ENCODE results near the gene TBX15.
"Not testable (repeated sequence)": the region's sequence is repeated elsewhere in the genome, so short reads cannot be mapped to it uniquely, and the experiment has no call there.

Gene TBX15

DNA sequence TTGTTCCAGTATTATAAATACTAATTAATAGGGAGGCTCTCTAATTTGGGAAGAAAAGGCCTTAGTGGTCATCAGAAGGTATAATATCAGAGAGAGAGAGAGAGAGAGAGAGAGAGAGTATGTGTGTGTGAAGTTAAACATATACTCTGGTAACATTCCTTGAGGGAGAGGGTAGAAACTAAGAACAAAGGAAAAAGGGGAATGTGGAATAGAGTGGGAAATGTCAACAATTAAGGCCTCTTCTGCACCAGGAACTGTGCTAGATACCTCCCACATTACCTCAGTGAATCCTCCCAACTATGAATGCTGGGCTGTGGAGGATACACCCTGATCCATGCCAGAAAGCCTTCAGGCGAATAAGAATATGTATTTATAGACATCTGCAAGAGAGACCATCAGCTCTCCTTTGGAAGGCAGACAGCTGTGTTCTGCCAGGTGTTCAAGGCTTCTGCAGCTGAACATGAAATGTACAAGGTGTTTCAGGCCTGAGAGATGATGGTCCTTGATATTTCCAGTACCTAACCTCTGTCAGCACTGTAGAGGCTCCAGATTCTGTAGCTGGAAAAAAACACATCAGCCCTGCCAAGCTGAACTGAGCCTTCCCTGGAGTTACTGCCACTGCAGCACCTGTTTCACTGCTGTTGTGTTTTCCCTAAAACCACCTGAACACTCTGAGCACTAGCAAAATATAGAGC, 29.1 kb downstream of the TBX15 start:
- DNase-seq: no peak

DNA sequence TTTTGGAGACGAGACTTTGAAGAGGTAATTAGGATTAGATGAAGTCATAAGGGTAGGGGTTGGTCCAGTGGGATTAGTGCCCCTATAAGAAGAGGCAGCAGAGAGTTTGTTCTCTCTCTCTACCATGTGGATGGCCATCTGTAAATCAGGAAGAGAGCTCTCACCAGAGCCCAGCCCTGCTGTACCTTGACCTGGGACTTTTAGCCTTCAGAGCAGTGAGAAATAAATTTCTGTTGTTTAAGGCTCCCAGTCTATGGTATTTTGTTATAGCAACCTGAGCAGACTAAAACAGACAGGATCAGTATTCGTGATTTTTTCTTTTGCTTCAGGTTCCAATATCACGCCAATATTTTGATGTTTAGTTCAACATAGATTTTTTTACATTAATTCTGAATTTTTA, 30.0 kb downstream of the TBX15 start:
- ATAC-seq (no peak), DNase-seq (no peak)

More for the DNA sequence above, 29.1 kb downstream of the TBX15 start:
- no peak for ATAC-seq

DNA sequence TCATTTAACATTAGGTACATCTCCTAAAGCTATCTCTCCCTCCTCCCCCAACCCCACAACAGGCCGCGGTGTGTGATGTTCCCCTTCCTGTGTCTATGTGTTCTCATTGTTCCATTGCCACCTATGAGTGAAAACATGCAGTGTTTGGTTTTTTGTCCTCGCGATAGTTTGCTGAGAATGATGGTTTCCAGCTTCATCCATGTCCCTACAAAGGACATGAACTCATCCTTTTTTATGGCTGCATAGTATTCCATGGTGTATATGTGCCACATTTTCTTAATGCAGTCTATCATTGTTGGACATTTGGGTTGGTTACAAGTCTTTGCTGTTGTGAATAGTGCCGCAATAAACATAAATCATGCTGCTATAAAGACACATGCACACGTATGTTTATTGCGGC, 30.6 kb downstream of the TBX15 start:
- not testable (repeated sequence) for DNase-seq, ATAC-seq

DNA sequence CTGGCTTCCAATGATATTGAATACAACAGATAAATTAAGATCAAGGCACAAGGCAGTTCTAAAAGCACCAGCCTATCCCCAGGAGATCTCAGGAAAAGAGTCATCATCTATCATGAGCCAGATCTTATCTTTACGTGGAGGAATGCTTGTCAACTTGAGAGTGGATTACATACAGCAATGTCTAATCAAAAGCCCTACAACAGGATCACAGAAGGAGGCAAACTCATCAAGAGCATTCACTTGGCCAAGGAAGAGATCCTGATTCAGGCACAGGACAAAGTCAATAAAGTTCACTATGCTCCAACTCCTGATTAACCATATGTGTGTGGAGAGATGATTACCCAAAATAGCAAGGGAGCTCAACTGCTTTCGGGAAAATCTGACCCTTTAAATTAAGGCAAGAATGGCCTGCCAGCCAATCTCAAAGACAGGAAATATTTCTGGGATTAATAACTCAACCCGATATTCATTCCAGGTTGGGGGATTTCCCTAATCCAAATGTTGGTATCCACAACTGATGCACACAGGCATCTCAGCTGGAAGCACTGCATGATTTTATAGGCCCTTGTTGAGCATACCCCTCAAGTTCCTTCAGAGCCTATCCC, 33.7 kb downstream of the TBX15 start:
- DNase-seq (no peak), ATAC-seq (no peak)

DNA sequence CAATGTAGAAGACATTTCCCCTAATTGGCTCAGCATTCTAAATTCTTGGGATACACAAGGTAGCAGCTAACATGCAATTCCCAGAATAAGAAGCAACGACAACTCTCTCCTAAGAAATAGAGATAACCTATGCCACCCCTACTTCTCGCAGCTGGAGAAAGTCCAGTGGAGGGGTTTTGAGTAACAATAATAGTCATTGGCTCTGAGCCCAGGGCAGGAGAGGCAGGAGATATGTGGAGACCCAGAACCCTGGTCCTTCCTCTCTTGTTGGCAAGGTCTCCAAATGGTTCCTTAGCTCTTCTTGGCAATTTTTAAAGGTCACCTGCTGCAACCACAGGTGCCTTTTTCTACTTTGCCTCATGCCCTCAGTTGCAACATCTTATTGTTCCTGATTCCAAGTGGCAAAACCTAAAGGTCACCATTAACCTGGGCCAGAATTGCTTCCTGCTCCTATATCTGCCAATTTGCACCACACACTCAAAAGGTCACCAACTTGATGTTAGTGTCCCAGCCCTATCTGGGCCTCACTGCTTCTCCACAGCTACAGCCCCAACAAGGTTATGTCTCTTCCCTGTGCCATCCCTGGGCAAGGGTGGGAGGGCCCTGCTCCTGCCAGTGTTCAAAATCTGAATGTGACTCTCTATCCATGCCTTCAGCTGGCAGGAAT, 36.7 kb downstream of the TBX15 start:
- ATAC-seq: no peak
- DNase-seq: no peak

DNA sequence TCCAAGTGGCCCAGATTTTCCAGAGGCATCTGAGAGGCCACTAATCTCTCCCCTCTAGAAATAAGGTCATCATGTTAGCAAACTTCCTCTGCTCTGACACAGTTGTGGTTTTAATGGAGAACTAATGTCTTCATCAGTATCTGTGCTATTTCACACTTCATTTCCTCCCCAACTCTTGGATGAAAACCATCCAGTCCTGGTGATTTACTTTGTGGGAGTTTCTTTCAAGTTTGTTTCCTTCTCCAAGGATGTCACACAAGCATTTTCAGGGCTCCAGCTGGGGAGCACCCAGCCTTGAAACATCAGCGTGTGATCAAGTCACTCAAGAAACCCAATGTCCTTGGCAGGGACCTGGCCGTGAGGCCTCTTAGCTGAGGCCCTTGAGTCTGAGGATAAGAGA, 38.8 kb downstream of the TBX15 start:
- no peak for ATAC-seq
- DNase-seq: no peak

DNA sequence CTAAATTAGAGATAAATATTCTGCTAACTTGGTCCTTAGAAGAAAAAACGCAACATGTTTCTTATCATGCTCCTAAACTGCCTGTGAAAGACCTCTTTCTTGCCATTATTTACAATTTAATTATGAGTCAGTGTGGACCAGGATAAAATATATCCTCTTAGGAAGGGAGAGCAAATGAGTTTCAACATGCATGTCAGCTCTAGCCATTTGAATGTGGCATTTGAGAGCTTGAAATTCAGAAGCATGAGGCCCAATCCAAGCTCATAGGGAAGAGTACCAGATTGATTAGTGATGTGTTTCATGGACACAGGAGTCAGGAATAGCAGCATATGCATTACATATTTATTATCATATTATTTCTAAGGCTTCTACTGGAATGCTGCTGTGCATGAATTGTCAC, 39.3 kb downstream of the TBX15 start:
- no peak for ATAC-seq
- DNase-seq: no peak

DNA sequence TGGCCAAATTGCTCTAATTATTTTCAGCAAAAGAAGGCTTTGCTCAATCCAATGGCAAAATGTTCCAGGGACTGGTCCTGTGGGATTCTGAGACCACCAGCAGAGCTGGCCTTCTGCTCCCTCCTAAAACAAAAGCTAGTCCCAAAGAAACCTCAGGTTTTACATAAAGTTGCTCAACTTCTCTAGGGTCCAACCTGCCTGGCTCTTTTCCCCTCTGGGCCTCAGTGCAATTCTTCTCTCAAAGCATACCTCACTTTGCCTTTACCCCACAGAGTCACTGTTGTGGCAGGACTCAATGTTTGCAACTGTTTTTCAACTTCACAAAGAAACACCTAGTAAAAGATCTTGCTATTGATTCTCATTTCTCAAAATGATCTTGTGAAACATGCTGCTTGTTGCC, 39.8 kb downstream of the TBX15 start:
- ATAC-seq: no peak
- no peak for DNase-seq

DNA sequence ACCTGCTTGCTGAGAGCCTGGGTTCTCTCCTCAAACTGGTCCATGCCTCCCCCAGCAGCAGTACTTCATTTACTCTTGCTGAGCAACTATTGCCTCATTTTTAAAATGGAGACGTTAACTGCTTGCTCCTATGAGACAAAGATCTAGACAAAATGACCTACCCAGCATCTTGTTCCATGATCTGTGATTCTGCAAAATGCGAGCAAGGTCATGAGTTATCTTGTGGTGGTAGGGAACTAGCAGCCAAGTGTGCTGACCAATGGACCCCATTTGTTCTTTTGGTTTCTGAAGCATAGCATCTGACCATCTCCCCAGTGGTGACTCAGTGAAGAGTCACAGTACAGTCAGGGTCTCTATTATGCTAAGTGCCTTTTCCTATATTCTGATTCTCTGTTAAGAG, 40.4 kb downstream of the TBX15 start:
- ATAC-seq: no peak
- no peak for DNase-seq

DNA sequence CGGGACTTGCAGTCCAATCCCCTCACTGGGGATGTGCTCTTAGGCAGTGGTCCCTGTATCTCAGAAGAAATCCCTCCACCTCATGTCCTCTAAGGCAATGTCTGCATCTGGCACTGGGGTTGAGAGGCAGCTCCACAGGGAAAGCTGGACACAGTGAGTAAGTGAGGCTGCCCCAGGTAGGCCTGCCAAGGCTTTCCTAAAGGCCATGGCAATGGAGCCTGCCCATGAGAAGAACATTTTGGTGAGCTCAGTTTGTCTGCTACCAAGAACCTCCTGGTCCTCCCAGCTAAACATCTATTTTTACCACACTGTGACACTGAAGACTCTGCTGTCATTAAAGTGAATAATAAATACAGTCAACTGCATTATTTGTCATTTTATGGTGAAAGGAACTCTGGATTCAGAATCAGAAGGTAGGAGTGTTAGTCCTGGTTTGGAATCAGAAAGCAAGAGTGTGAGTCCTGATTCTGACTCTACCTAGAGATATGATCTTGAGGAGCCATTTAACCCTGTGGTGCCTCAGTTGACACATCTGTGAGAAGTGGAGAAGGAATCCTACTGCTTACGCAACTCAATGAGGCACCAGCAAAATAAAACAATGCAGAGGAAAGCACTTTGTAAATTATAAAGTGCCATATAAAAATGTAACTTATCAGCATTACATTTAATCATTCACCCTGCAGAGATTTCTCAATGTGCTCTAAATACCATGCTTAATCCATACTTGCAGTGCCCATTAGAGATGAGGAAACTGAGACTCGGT, 41.0 kb downstream of the TBX15 start:
- ATAC-seq (no peak), DNase-seq (no peak)

DNA sequence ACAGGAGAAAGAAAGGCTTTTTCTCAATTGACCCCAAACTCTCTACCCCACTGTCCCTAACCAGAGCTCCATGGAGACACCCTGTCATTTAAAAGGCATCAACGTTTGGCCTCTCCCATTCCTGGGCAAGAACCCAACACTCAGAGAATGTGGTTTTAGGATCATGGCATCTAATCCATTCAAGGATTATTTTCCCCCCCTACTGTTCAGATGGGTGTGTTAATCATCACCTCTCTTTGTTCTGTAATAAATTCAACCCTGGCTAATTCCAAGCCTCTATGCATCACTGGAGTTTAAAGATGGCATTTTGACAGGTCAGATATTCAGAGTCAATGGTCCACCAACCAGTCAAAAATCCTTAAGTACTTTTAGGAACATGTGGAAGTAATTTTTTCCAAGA, 42.7 kb downstream of the TBX15 start:
- ATAC-seq (no peak), DNase-seq (no peak)

DNA sequence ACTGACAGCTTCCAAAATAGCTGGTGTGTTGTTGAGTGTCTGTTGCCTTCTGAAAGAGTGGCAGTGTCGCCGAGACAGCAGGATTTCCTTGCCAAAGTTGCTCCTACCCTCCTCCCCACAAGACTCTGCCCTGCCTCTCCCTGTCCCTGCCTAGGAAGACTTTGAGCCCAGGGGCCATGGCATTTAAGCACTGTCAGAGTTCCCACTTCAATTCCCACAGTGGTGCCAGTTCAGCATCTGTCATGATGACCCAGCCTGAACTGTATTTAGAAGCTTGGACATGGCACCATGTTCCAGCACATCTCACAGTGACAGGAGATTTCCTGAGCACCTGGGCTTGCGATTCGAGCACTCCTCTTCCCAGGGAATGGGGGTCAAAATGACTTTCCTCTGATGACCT, 43.6 kb downstream of the TBX15 start:
- DNase-seq: no peak

DNA sequence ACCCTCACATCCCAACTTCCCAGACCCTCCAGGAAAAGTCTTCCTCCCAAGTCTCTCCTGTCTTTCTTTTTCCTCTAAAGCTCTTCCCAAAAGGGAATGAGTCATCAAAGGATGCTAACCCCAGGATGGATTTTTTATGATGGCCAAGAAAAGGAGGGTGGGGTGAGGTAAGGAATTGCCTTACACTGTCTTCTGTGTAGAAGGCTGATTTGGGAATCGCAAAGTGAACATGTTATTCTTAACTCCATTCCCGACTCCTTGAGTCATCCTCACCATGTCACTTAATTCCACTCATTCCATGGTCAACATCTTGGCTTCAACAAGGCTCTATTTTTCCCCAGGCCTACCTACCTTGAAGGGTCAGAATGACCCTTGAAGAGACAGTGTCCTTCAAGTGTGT, 44.0 kb downstream of the TBX15 start:
- DNase-seq (no peak), ATAC-seq (no peak)

More for the DNA sequence above, 43.6 kb downstream of the TBX15 start:
- no peak for ATAC-seq

DNA sequence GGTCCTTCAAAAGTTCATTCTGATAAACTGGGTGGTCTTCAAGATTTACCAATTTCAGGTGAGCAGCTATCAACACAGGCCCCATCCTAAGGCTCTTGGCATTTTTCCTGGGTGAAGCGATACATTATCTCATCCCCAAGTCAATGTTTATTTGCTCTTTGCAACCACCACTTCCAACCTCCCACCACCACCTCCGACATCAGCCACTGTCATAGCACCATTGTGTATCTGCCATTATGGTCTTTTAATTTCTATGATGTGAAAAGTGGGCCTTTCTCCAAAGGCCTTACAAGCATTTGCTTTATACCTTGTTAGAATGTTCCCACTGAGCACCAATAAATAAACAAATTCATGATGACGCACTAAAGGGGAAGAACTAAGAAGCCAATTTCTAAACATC, 47.2 kb downstream of the TBX15 start:
- no peak for ATAC-seq
- DNase-seq: no peak

DNA sequence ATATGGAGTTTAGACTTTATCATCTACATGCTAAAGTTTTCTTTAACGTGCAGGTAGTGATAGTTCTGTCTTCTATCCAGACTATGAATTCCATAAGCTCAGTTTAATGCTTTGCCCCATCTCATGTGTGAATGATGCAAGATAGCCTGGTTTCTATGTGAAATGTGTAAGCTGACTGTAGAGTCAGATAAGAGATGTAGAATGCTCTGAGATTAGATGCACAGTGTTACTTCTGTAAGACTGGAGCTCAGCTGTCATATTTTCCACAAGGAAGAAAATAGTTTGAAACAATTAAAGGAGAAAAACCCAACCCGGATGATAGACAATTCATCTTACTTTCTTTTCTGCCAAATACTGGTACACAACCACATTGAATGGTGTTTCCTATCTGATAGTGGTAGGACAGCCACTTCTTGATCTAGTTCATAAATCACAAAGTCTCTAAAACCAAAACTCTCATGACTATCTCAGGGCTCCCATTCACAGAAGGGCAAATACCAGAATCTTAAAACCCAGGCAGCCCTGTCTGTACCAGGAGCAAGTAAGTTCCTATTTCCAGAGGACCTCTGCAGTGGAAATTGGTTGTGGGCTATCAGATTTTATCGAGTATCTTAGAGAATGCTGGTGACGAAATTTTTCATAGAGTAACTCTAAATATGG, 50.6 kb downstream of the TBX15 start:
- DNase-seq: no peak
- ATAC-seq: no peak

DNA sequence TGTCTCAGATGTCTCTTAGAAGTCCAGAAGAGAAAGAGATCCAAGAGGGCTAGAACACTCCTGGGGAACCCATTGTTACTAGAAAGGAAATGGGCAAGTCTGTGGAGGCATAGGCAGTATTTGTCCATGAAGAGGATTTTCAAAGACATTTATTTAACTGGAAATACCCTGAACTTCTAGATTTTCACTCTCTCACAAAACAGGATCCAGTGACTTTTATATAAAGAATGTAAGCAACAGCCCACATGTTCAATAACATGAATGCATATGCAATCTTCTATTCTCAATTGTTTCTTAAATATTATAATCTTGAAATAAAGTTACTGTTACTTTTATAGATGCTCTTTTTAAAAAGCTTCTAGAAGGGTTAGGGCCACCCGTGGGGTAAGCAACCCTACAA, 53.4 kb downstream of the TBX15 start:
- ATAC-seq: no peak
- no peak for DNase-seq

DNA sequence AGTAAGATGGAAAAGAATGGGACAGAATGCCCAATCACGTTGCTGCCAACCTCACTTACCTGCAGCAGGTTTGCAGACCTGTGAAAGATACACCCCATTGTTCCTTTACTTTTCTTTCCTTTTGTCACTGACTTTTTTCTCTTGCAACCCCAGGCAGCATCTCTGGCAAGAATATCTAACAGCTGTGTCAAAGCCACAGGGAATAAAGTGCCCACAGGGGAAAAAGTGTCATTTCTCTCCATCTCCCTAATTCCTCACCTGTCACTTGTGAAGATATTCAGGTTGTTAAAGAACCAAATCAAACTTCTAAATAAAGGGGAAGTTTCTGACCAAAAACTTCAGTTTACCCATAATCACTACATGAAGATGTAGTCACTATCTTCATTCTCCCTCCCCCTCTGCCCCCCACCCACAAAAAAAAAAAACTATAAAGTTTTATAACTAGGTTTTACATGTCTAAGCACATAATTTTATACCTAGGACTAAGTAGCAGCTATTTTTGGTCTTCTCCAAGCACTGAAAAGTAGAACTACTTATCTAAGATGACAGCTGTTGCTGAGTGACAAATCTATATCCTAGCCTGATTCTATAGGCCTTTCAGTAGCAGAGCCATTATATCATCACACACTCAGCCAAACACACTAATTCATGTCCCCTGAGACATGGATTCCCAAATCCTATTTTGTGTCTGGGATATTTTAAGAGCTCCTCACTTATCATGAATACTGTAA, 54.9 kb downstream of the TBX15 start:
- DNase-seq (no peak), ATAC-seq (no peak)

DNA sequence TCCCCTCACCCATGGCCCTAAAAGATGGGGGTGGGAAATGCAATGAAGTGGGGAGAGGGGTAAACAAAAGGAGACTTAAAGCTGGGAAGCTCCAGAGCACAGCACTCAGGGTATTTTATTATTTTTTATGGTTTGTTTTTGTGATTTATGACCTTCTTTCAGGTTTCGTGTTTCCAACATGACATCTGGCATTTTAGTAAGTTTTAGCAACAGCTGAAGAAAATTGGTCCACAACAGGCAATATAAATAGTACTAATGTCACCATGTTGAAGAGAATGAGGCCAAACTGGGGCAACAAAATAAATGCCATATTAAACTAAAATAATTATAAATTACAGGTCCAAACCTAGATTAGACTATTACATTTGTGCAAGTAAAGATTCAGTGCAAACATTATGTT, 56.3 kb downstream of the TBX15 start:
- ATAC-seq (no peak), DNase-seq (no peak)

DNA sequence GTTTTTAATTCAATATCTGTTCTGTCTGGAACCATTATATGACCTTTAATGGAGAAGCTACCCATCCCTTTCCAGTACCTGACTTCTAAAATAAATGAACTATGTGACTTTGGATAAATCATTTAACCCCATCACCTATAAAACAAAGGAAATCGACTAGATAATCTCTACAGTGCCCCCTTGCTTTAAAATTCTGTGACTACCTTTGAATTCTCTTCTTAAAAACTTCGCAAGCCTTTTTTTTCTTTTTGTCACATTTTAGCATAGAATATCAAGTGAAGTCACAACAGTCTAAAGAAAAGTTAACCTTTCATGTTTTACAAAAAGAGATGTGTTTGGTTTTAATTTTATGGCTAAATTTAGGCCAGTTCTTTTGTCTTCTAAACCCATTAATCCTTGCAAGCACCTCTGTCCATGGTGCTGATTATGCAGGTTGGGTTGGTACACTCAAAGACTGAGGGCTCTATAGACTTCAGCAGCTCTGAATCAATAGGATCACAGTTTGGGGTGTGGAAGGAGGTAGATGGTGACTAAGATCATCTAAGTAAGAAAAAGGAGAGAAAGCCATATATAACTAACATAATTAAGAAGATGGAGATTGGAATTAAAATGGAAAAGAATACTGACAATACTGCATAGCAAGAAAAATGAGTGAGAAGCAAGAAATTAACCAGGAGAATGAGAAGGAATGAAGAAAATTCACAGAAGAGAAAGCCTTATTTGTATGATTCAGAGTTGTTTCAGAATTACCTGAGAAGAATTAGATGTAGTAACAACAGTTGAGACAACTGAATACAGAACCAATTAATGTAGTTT, 59.2 kb downstream of the TBX15 start:
- ATAC-seq (no peak), DNase-seq (no peak)

DNA sequence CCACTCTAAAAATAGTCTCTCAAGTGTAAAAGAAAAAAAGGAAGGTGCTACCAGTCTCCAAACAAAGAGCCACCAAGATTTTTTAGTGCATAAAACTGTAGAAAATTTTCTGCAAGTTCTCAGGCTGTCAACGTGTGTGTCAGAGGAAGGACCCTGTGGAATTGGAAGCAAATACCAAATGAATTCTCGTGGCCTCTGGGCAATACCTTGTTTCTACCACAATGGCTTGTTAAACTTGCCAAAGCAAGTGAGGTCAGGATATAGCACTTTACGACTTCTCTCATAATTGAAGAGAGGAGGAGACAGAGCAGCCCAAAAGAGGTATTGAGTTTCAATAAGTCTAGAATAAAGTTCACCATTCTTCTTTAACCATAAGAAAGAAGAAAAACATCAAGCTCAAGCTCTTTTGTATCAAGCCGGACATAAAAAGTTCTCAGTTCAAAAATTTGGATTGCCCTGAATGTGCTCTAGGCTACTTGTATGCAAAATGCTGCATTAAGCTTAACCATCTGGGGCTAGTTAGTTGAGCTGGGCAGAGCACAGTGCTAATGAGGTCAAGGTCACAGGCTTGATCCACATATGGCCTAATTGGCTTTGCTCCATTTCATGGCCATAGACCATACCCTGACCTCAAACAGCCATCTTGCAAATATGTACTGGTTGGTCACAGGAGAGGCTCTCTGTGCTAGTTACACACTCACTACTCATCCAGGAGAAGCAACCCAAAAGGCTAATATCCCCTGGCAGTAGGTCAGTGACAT, 60.5 kb downstream of the TBX15 start:
- DNase-seq: no peak

More for the DNA sequence above, 60.5 kb downstream of the TBX15 start:
- no peak for ATAC-seq
